K562 (cell line): ENCODE measurements around the gene SLC6A1. TPM values are rescaled to one million over a fixed set of nuclear protein-coding genes. Genes with fewer than 3 reads are reported as not detected.
A peak's percentile ranks its signal among the peaks of the same experiment; 100 is the strongest.

Experiments used
- CBX1 ChIP-seq: sonication (generic); IDR thresholded peaks from 2 replicates; pipeline ENCODE4 v1.6.1; 2016; ENCODE audit warnings: antibody characterized with exemption, low read depth, mild to moderate bottlenecking
- FOSL1 ChIP-seq: fragments of 200-800 bp; sonication (Bioruptor generic); conservative IDR thresholded peaks from 2 replicates; pipeline ENCODE4 v1.6.1; 2016; ENCODE audit warnings: missing genetic modification characterization, missing compliant biosample characterization
- FOXJ2 ChIP-seq: fragments of 200-800 bp; sonication (Bioruptor generic); IDR thresholded peaks from 2 replicates; pipeline ENCODE4 v1.6.1; 2016; ENCODE audit warnings: missing genetic modification characterization, missing compliant biosample characterization
- HMGN3 ChIP-seq: IDR thresholded peaks from 2 replicates; pipeline ENCODE4 v1.6.1; 2011; ENCODE audit warnings: borderline replicate concordance, low read depth, mild to moderate bottlenecking, mixed read lengths, low read length; ENCODE audit not compliant: insufficient read length; ENCODE audit errors: extremely low read depth
- RFX5 ChIP-seq: IDR thresholded peaks from 2 replicates; pipeline ENCODE4 v1.6.1; 2011; ENCODE audit warnings: low read depth, mild to moderate bottlenecking, improper control_type of control experiment, low read length
- RFX7 ChIP-seq: fragments of 250-450 bp; sonication (Bioruptor Pico); IDR thresholded peaks from 2 replicates; pipeline ENCODE4 v1.5.1; 2021; ENCODE audit warnings: mild to moderate bottlenecking
- SP2 ChIP-seq: IDR thresholded peaks from 2 replicates; pipeline ENCODE4 v1.6.1; 2011; ENCODE audit warnings: mild to moderate bottlenecking, low read depth, low read length, moderate library complexity; ENCODE audit not compliant: poor library complexity, severe bottlenecking; ENCODE audit errors: extremely low read depth
- SREBF1 ChIP-seq: fragments of 150-350 bp; IDR thresholded peaks from 2 replicates; pipeline ENCODE4 v1.6.1; 2014; ENCODE audit warnings: antibody characterized with exemption, low read depth, low read length, borderline replicate concordance
- TBL1XR1 ChIP-seq, 2 experiments: IDR thresholded peaks; 2 replicates each; pipeline ENCODE4 v1.6.1; 2012; ENCODE audit warnings: improper control_type of control experiment in 2 of 2, low read length in 2 of 2, mild to moderate bottlenecking in 1 of 2
- TSC22D4 ChIP-seq: fragments of 450-650 bp; IDR thresholded peaks from 2 replicates; pipeline ENCODE4 v1.6.1; 2016; ENCODE audit warnings: missing genetic modification characterization, missing biosample characterization, control low read depth
- ZNF263 ChIP-seq: sonication (generic); formaldehyde crosslinking; IDR thresholded peaks from 2 replicates; pipeline ENCODE4 v1.8.0; 2022; ENCODE audit warnings: mild to moderate bottlenecking, missing genetic modification reagents, borderline replicate concordance
- ZNF311 ChIP-seq: fragments of 250-450 bp; sonication (Bioruptor Pico); IDR thresholded peaks from 2 replicates; pipeline ENCODE4 v1.4.0; 2020; ENCODE audit warnings: mild to moderate bottlenecking, moderate library complexity
- ZNF77 ChIP-seq: fragments of 250-450 bp; sonication (Bioruptor Pico); IDR thresholded peaks from 2 replicates; pipeline ENCODE4 v1.5.0; 2020
- polyA plus RNA-seq, 8 experiments: library from polyadenylated mRNA; depleted of rRNA in 4 of 8; stranded (reverse) in 5 of 8; unstranded in 3 of 8; fragments of >200 nt; fragmentation: Nextera tagmentation in 2 of 8; fragmentation: Illumina TruSeq in 1 of 8; extraction: Ambion mirVana in 2 of 8; extraction: Trizol in 1 of 8; gene quantifications; 2 replicates each; pipeline versions ENCODE4 v1.2.1 to v1.2.3, GENCODE V29; 2011 to 2014; ENCODE audit warnings: inconsistent platforms in 1 of 8, missing spikeins in 1 of 8
- total RNA-seq, 7 experiments: library from RNA; depleted of rRNA in 6 of 7; stranded (reverse); fragments of >200 nt in 6 of 7; fragmentation: Illumina TruSeq in 2 of 7; extraction: Trizol in 2 of 7; gene quantifications; 2 replicates each; pipeline versions ENCODE4 v1.2.1 to v1.2.3, GENCODE V29; 2011 to 2021; ENCODE audit warnings: low replicate concordance in 1 of 7
- TF ChIP-seq, protein P1 (sequence below): IDR thresholded peaks from 2 replicates; pipeline ENCODE4 v1.6.1; 2011; ENCODE audit warnings: borderline replicate concordance, low read depth, mild to moderate bottlenecking, moderate library complexity, low read length; ENCODE audit not compliant: insufficient read depth, poor library complexity, severe bottlenecking
- TF ChIP-seq, protein P2 (sequence below): fragments of 200-800 bp; sonication (Bioruptor generic); IDR thresholded peaks from 2 replicates; pipeline ENCODE4 v1.6.1; 2017; ENCODE audit warnings: missing genetic modification characterization, missing compliant biosample characterization
- TF ChIP-seq, protein P3 (sequence below), 3 experiments: fragments of 200-800 bp in 1 of 3; fragments of 250-450 bp in 1 of 3; fragments of 450-650 bp in 1 of 3; sonication (Bioruptor Pico) in 1 of 3; sonication (Bioruptor generic) in 1 of 3; formaldehyde crosslinking in 1 of 3; IDR thresholded peaks; 2 replicates each; pipeline versions ENCODE4 v1.6.1 to v1.8.0; 2016 to 2022; ENCODE audit warnings: mild to moderate bottlenecking in 2 of 3, missing genetic modification characterization in 2 of 3, missing compliant biosample characterization in 1 of 3, moderate library complexity in 1 of 3
- TF ChIP-seq, protein P4 (sequence below): fragments of 450-650 bp; IDR thresholded peaks from 2 replicates; pipeline ENCODE4 v1.6.1; 2016; ENCODE audit warnings: mild to moderate bottlenecking

SLC6A1 gene
- total and polyA plus RNA-seq, 9 of the 15 experiments (the other 6 are each of a cell fraction or from before 2014, with no cell fraction given), result not detected

- TF ChIP-seq, protein P1, sequence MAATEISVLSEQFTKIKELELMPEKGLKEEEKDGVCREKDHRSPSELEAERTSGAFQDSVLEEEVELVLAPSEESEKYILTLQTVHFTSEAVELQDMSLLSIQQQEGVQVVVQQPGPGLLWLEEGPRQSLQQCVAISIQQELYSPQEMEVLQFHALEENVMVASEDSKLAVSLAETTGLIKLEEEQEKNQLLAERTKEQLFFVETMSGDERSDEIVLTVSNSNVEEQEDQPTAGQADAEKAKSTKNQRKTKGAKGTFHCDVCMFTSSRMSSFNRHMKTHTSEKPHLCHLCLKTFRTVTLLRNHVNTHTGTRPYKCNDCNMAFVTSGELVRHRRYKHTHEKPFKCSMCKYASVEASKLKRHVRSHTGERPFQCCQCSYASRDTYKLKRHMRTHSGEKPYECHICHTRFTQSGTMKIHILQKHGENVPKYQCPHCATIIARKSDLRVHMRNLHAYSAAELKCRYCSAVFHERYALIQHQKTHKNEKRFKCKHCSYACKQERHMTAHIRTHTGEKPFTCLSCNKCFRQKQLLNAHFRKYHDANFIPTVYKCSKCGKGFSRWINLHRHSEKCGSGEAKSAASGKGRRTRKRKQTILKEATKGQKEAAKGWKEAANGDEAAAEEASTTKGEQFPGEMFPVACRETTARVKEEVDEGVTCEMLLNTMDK, result no peak
- TF ChIP-seq ZNF263 (0 out of 2 replicates have a peak, but pooled peaks have one; percentile 20), FOSL1 (tag) (no peak), FOXJ2 (no peak), SREBF1 (no peak), ZNF77 (CRISPR knock-in tag) (no peak), ZNF311 (CRISPR knock-in tag) (no peak), HMGN3 (no peak), SP2 (no peak), RFX5 (no peak), RFX7 (CRISPR knock-in tag) (no peak), TBL1XR1 (IDR thresholded peaks at IDR 0.05; ENCODE audit: low read length in 2 of 2) (no peak), TSC22D4 (tag) (no peak), CBX1 (no peak)
- TF ChIP-seq, protein P2, sequence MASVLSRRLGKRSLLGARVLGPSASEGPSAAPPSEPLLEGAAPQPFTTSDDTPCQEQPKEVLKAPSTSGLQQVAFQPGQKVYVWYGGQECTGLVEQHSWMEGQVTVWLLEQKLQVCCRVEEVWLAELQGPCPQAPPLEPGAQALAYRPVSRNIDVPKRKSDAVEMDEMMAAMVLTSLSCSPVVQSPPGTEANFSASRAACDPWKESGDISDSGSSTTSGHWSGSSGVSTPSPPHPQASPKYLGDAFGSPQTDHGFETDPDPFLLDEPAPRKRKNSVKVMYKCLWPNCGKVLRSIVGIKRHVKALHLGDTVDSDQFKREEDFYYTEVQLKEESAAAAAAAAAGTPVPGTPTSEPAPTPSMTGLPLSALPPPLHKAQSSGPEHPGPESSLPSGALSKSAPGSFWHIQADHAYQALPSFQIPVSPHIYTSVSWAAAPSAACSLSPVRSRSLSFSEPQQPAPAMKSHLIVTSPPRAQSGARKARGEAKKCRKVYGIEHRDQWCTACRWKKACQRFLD (CRISPR knock-in tag), result no peak
- TF ChIP-seq, protein P3, sequence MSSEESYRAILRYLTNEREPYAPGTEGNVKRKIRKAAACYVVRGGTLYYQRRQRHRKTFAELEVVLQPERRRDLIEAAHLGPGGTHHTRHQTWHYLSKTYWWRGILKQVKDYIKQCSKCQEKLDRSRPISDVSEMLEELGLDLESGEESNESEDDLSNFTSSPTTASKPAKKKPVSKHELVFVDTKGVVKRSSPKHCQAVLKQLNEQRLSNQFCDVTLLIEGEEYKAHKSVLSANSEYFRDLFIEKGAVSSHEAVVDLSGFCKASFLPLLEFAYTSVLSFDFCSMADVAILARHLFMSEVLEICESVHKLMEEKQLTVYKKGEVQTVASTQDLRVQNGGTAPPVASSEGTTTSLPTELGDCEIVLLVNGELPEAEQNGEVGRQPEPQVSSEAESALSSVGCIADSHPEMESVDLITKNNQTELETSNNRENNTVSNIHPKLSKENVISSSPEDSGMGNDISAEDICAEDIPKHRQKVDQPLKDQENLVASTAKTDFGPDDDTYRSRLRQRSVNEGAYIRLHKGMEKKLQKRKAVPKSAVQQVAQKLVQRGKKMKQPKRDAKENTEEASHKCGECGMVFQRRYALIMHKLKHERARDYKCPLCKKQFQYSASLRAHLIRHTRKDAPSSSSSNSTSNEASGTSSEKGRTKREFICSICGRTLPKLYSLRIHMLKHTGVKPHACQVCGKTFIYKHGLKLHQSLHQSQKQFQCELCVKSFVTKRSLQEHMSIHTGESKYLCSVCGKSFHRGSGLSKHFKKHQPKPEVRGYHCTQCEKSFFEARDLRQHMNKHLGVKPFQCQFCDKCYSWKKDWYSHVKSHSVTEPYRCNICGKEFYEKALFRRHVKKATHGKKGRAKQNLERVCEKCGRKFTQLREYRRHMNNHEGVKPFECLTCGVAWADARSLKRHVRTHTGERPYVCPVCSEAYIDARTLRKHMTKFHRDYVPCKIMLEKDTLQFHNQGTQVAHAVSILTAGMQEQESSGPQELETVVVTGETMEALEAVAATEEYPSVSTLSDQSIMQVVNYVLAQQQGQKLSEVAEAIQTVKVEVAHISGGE (CRISPR knock-in tag; IDR thresholded peaks at IDR 0.05), result no peak
- TF ChIP-seq, protein P4, sequence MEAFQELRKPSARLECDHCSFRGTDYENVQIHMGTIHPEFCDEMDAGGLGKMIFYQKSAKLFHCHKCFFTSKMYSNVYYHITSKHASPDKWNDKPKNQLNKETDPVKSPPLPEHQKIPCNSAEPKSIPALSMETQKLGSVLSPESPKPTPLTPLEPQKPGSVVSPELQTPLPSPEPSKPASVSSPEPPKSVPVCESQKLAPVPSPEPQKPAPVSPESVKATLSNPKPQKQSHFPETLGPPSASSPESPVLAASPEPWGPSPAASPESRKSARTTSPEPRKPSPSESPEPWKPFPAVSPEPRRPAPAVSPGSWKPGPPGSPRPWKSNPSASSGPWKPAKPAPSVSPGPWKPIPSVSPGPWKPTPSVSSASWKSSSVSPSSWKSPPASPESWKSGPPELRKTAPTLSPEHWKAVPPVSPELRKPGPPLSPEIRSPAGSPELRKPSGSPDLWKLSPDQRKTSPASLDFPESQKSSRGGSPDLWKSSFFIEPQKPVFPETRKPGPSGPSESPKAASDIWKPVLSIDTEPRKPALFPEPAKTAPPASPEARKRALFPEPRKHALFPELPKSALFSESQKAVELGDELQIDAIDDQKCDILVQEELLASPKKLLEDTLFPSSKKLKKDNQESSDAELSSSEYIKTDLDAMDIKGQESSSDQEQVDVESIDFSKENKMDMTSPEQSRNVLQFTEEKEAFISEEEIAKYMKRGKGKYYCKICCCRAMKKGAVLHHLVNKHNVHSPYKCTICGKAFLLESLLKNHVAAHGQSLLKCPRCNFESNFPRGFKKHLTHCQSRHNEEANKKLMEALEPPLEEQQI, result no peak
These were observed 68.1 kb downstream of the SLC6A1 start (continued) for GRCh38 chr3:11060500-11061251.
